Brain microvascular endothelial cell (primary cell): ENCODE measurements around the gene UBE3B.

ENCODE experiments used
- DNase-seq: peaks from one replicate; pipeline ENCODE4 v3.0.0-alpha.2; 2020
- H3K27ac ChIP-seq: fragments of 250-450 bp; sonication (Bioruptor Pico); 2 replicates; pipeline ENCODE4 v1.5.1; 2020; ENCODE audit warnings: mild to moderate bottlenecking, moderate library complexity
- H3K27me3 ChIP-seq: fragments of 250-450 bp; sonication (Bioruptor Pico); replicated peaks from 2 replicates; pipeline ENCODE4 v1.5.1; 2020; ENCODE audit warnings: mild to moderate bottlenecking
- H3K36me3 ChIP-seq: fragments of 250-450 bp; sonication (Bioruptor Pico); replicated peaks from 2 replicates; pipeline ENCODE4 v1.5.1; 2020; ENCODE audit warnings: mild to moderate bottlenecking
- H3K4me3 ChIP-seq: 2 replicates; pipeline ENCODE4 v1.5.1; 2011; ENCODE audit warnings: low read depth, mild to moderate bottlenecking, control low read depth, low read length, moderate library complexity
- in situ Hi-C: cut with HindIII; loops from 2 replicates; pipeline ENCODE4 v1.10.0; 2017; ENCODE audit warnings: low sequenced_read_pairs, low pct_ligation_motif_present
- TF ChIP-seq, protein P1 (sequence below): IDR thresholded peaks from 2 replicates; pipeline ENCODE4 v1.5.1; 2011; ENCODE audit warnings: low read depth, mild to moderate bottlenecking, moderate library complexity, low read length, control low read depth, inconsistent platforms; ENCODE audit errors: missing control alignments

The UBE3B gene

DNA sequence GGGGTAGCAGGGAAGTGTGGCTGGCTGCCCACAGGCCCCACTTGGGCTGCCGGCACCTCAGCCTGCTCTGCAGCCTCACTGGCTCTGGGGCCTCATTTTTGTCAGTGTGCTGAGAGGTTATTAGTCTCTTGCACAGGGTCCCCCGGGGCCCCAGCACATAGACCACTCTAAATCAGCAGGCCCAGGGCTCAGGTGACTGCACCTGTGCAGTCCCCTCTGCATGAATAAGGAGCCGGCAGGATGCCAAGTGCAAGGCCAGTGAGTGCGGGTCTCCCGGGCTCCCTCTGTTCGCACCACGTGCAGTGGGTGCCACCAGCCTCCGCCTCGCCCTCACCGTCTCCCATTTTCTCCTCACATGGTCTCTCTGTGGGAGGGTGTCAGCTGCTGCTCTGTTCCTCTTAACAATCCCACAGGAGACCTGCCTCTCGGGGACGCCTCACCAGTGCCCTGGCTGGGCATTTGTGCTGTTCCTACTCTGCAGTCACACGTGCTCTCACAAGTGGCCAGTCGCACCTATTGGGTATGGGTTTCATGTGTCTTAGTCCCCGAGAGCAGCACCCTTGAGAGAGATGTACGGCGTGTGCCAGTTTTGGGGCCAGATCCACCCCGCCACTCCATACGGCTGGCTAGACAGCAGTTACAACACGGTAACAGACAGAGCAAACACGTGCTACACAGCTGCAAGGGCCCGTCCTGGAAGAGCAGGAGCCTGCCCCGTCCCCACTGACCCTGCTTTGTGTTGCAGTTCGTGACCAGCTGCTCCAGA lies 55.5 kb downstream of the UBE3B start:
- DNase-seq: no peak
- H3K4me3 ChIP-seq: no peak overlapping the region
- in situ Hi-C loops: no loop called here
- peaks cover 11% of the 10 kb centered on the region for H3K36me3 ChIP-seq
- no peak overlapping the region for H3K27ac ChIP-seq
- TF ChIP-seq, protein P1, sequence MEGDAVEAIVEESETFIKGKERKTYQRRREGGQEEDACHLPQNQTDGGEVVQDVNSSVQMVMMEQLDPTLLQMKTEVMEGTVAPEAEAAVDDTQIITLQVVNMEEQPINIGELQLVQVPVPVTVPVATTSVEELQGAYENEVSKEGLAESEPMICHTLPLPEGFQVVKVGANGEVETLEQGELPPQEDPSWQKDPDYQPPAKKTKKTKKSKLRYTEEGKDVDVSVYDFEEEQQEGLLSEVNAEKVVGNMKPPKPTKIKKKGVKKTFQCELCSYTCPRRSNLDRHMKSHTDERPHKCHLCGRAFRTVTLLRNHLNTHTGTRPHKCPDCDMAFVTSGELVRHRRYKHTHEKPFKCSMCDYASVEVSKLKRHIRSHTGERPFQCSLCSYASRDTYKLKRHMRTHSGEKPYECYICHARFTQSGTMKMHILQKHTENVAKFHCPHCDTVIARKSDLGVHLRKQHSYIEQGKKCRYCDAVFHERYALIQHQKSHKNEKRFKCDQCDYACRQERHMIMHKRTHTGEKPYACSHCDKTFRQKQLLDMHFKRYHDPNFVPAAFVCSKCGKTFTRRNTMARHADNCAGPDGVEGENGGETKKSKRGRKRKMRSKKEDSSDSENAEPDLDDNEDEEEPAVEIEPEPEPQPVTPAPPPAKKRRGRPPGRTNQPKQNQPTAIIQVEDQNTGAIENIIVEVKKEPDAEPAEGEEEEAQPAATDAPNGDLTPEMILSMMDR: no peak
- H3K27me3 ChIP-seq: no peaks in the 10 kb centered on the region

DNA sequence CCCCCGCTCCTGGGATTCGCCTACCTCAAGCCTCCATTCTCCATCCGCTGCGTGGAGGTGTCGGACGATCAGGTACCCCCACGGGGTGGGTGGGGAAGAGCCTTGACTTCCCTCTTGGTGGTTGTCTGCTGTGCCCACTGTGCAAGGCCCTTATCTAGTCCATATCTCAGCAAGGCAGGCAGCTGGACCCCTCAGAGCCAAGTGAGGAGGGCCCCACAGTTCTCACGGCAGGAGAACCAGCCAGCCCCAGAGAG lies 56.0 kb downstream of the UBE3B start:
- Histone ChIP-seq H3K4me3 (no peak overlapping the region), H3K36me3 (peaks cover 11% of the 10 kb centered on the region), H3K27me3 (no peaks in the 10 kb centered on the region), H3K27ac (no peak overlapping the region)
- TF ChIP-seq, protein P1: no peak
- no peak for DNase-seq
- in situ Hi-C loops: no loop called here

DNA sequence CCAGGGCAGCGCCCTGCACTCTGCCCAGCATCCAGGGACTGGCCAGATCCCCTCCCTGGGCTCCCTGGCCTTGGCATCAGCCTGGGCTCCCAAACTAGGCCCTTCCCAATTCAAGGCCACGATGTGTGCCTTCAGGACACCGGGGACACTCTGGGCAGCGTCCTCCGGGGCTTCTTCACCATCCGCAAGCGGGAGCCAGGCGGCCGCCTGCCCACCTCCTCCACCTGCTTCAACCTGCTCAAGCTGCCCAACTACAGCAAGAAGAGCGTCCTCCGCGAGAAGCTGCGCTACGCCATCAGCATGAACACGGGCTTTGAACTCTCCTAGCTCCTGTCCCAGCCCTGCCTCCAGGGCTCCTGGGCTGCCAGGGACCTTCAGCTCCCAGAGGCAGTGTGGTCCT lies 57.0 kb downstream of the UBE3B start:
- H3K27me3 ChIP-seq: no peaks in the 10 kb centered on the region
- in situ Hi-C loops: no loop called here
- H3K4me3 ChIP-seq: no peak overlapping the region
- no peak overlapping the region for H3K27ac ChIP-seq
- TF ChIP-seq, protein P1: no peak
- no peak for DNase-seq
- H3K36me3 ChIP-seq: peaks cover 11% of the 10 kb centered on the region

- in situ Hi-C loops: no loop called here
- Histone ChIP-seq H3K4me3 (no peak overlapping the region), H3K27ac (no peak overlapping the region), H3K36me3 (peaks cover 7% of the 10 kb centered on the region), H3K27me3 (no peaks in the 10 kb centered on the region)
- TF ChIP-seq, protein P1: no peak
- no peak for DNase-seq
Observed at GRCh38 chr12:109535231-109535862, 57.9 kb downstream of the UBE3B start.

DNA sequence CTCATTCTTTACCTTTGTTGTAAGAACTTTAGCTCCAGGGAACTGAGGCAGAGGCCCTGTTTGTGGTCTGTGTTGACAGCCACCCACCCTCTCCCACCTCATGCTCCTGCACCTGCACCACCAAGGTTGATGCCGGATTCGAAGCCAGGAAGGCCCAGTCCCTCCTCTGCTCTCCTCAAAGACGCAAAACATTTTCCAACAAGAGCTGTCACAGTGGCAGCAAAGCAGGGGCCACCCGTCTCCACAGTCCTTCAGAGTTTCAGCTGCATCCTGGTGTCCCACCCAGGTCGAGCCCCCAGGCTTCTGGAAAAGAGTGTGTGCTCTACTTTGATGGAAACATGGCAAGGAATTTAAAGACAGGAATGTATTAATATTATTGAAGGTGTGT lies 58.4 kb downstream of the UBE3B start:
- in situ Hi-C loops: no loop called here
- TF ChIP-seq, protein P1: no peak
- Histone ChIP-seq H3K27ac (no peak overlapping the region), H3K36me3 (peaks cover 5% of the 10 kb centered on the region), H3K27me3 (no peaks in the 10 kb centered on the region), H3K4me3 (no peak overlapping the region)
- no peak for DNase-seq

- DNase-seq: no peak
- no peak overlapping the region for H3K27ac ChIP-seq
- TF ChIP-seq, protein P1: no peak
- no peak overlapping the region for H3K4me3 ChIP-seq
- in situ Hi-C loops: no loop called here
- no peaks in the 10 kb centered on the region for H3K36me3 ChIP-seq
- H3K27me3 ChIP-seq: no peaks in the 10 kb centered on the region
Observed at GRCh38 chr12:109537136-109537535, 59.7 kb downstream of the UBE3B start.
